Measurements from ENCODE around the gene TACR1.

TACR1 gene

GRCh38 chr2:75007819-75008218, 191.5 kb downstream of the TACR1 start:
- no peak overlapping the region for H3K4me3 ChIP-seq (ENCODE audit: low read length in 2 of 2)
- no peak overlapping the region for H3K9ac ChIP-seq (ENCODE audit: low read depth in 1 of 2, low read length in 2 of 2)
- H3K27me3 ChIP-seq (ENCODE audit: control insufficient read depth in 2 of 2, insufficient read depth in 2 of 2, low read length in 2 of 2): no peaks in the 10 kb centered on the region
- H3K36me3 ChIP-seq (ENCODE audit: control insufficient read depth in 2 of 2, insufficient read depth in 2 of 2, low read length in 2 of 2): no peaks in the 10 kb centered on the region
- H3K9me3 ChIP-seq (ENCODE audit: control insufficient read depth in 2 of 2, low read length in 2 of 2): no peaks in the 10 kb centered on the region
- no peak overlapping the region for H3K27ac ChIP-seq (ENCODE audit: low read depth in 2 of 2, low read length in 2 of 2)
- no peaks in the 10 kb centered on the region for H3K4me1 ChIP-seq (ENCODE audit: control insufficient read depth in 2 of 2, insufficient read depth in 2 of 2, low read length in 2 of 2)

- Histone ChIP-seq H3K27ac (ENCODE audit: low read depth in 2 of 2, low read length in 2 of 2) (no peak overlapping the region), H3K4me3 (ENCODE audit: low read length in 2 of 2) (no peak overlapping the region), H3K27me3 (ENCODE audit: control insufficient read depth in 2 of 2, insufficient read depth in 2 of 2, low read length in 2 of 2) (no peaks in the 10 kb centered on the region), H3K36me3 (ENCODE audit: control insufficient read depth in 2 of 2, insufficient read depth in 2 of 2, low read length in 2 of 2) (no peaks in the 10 kb centered on the region), H3K9ac (ENCODE audit: low read depth in 1 of 2, low read length in 2 of 2) (no peak overlapping the region), H3K4me1 (ENCODE audit: control insufficient read depth in 2 of 2, insufficient read depth in 2 of 2, low read length in 2 of 2) (no peaks in the 10 kb centered on the region), H3K9me3 (ENCODE audit: control insufficient read depth in 2 of 2, low read length in 2 of 2) (no peaks in the 10 kb centered on the region)
Observed at GRCh38 chr2:75007061-75007460, 192.3 kb downstream of the TACR1 start.

- H3K9ac ChIP-seq (ENCODE audit: low read depth in 1 of 2, low read length in 2 of 2): no peak overlapping the region
Observed at GRCh38 chr2:75006041-75006440, 193.3 kb downstream of the TACR1 start.

GRCh38 chr2:75003773-75004172, 195.5 kb downstream of the TACR1 start:
- H3K4me3 ChIP-seq (ENCODE audit: low read length in 2 of 2): no peak overlapping the region
- H3K9me3 ChIP-seq (ENCODE audit: control insufficient read depth in 2 of 2, low read length in 2 of 2): no peaks in the 10 kb centered on the region
- H3K4me1 ChIP-seq (ENCODE audit: control insufficient read depth in 2 of 2, insufficient read depth in 2 of 2, low read length in 2 of 2): no peaks in the 10 kb centered on the region
- H3K9ac ChIP-seq (ENCODE audit: low read depth in 1 of 2, low read length in 2 of 2): no peak overlapping the region
- H3K36me3 ChIP-seq (ENCODE audit: control insufficient read depth in 2 of 2, insufficient read depth in 2 of 2, low read length in 2 of 2): no peaks in the 10 kb centered on the region
- no peaks in the 10 kb centered on the region for H3K27me3 ChIP-seq (ENCODE audit: control insufficient read depth in 2 of 2, insufficient read depth in 2 of 2, low read length in 2 of 2)
- H3K27ac ChIP-seq (ENCODE audit: low read depth in 2 of 2, low read length in 2 of 2): no peak overlapping the region

More at GRCh38 chr2:75006041-75006440, 193.3 kb downstream of the TACR1 start:
- Histone ChIP-seq H3K4me3 (ENCODE audit: low read length in 2 of 2) (no peak overlapping the region), H3K27ac (ENCODE audit: low read depth in 2 of 2, low read length in 2 of 2) (no peak overlapping the region), H3K4me1 (ENCODE audit: control insufficient read depth in 2 of 2, insufficient read depth in 2 of 2, low read length in 2 of 2) (no peaks in the 10 kb centered on the region), H3K9me3 (ENCODE audit: control insufficient read depth in 2 of 2, low read length in 2 of 2) (no peaks in the 10 kb centered on the region), H3K27me3 (ENCODE audit: control insufficient read depth in 2 of 2, insufficient read depth in 2 of 2, low read length in 2 of 2) (no peaks in the 10 kb centered on the region), H3K36me3 (ENCODE audit: control insufficient read depth in 2 of 2, insufficient read depth in 2 of 2, low read length in 2 of 2) (no peaks in the 10 kb centered on the region)

GRCh38 chr2:75003276-75003675, 196.0 kb downstream of the TACR1 start:
- no peak overlapping the region for H3K27ac ChIP-seq (ENCODE audit: low read depth in 2 of 2, low read length in 2 of 2)
- H3K9ac ChIP-seq (ENCODE audit: low read depth in 1 of 2, low read length in 2 of 2): no peak overlapping the region
- H3K27me3 ChIP-seq (ENCODE audit: control insufficient read depth in 2 of 2, insufficient read depth in 2 of 2, low read length in 2 of 2): no peaks in the 10 kb centered on the region
- no peak overlapping the region for H3K4me3 ChIP-seq (ENCODE audit: low read length in 2 of 2)
- no peaks in the 10 kb centered on the region for H3K9me3 ChIP-seq (ENCODE audit: control insufficient read depth in 2 of 2, low read length in 2 of 2)
- no peaks in the 10 kb centered on the region for H3K4me1 ChIP-seq (ENCODE audit: control insufficient read depth in 2 of 2, insufficient read depth in 2 of 2, low read length in 2 of 2)
- H3K36me3 ChIP-seq (ENCODE audit: control insufficient read depth in 2 of 2, insufficient read depth in 2 of 2, low read length in 2 of 2): no peaks in the 10 kb centered on the region

GRCh38 chr2:75002007-75002406, 197.3 kb downstream of the TACR1 start:
- no peaks in the 10 kb centered on the region for H3K27me3 ChIP-seq (ENCODE audit: control insufficient read depth in 2 of 2, insufficient read depth in 2 of 2, low read length in 2 of 2)
- no peaks in the 10 kb centered on the region for H3K9me3 ChIP-seq (ENCODE audit: control insufficient read depth in 2 of 2, low read length in 2 of 2)
- H3K36me3 ChIP-seq (ENCODE audit: control insufficient read depth in 2 of 2, insufficient read depth in 2 of 2, low read length in 2 of 2): no peaks in the 10 kb centered on the region
- H3K4me1 ChIP-seq (ENCODE audit: control insufficient read depth in 2 of 2, insufficient read depth in 2 of 2, low read length in 2 of 2): no peaks in the 10 kb centered on the region
- no peak overlapping the region for H3K4me3 ChIP-seq (ENCODE audit: low read length in 2 of 2)
- H3K9ac ChIP-seq (ENCODE audit: low read depth in 1 of 2, low read length in 2 of 2): no peak overlapping the region
- no peak overlapping the region for H3K27ac ChIP-seq (ENCODE audit: low read depth in 2 of 2, low read length in 2 of 2)

- Histone ChIP-seq H3K4me3 (ENCODE audit: low read length in 2 of 2) (no peak overlapping the region), H3K9me3 (ENCODE audit: control insufficient read depth in 2 of 2, low read length in 2 of 2) (no peaks in the 10 kb centered on the region), H3K9ac (ENCODE audit: low read depth in 1 of 2, low read length in 2 of 2) (no peak overlapping the region), H3K36me3 (ENCODE audit: control insufficient read depth in 2 of 2, insufficient read depth in 2 of 2, low read length in 2 of 2) (peaks cover 0 to 2% of the 10 kb centered on the region in 2 donors), H3K4me1 (ENCODE audit: control insufficient read depth in 2 of 2, insufficient read depth in 2 of 2, low read length in 2 of 2) (no peaks in the 10 kb centered on the region), H3K27me3 (ENCODE audit: control insufficient read depth in 2 of 2, insufficient read depth in 2 of 2, low read length in 2 of 2) (no peaks in the 10 kb centered on the region), H3K27ac (ENCODE audit: low read depth in 2 of 2, low read length in 2 of 2) (no peak overlapping the region)
Observed at GRCh38 chr2:74999468-74999867, 199.9 kb downstream of the TACR1 start.
